Pancreas (tissue), 10 donors: ENCODE results near the gene SLC43A2. TPM values are rescaled to one million over a fixed set of nuclear protein-coding genes. Genes with fewer than 3 reads are reported as not detected.
A peak's percentile ranks its signal among the peaks of the same experiment; 100 is the strongest.
"Not testable (repeated sequence)": the region's sequence is repeated elsewhere in the genome, so short reads cannot be mapped to it uniquely, and the experiment has no call there.

Experiments used
- ATAC-seq, 4 donors: fragments of 200-7000 bp; cut with Tn5 transposase; one replicate each; pipeline versions ENCODE4 v1.8.0 to v1.9.1; 2020; ENCODE audit warnings: mild to moderate bottlenecking in 4 of 4, moderate library complexity in 4 of 4
- DNase-seq, 6 donors: peaks; one replicate each; pipeline ENCODE4 v3.0.0-alpha.2; 2020
- FAIRE-seq: peaks from 2 replicates; lab custom pipeline; 2012; peaks lifted over from hg19 to GRCh38; lab: Jason Lieb, UNC
- H3K27ac ChIP-seq, 4 donors: fragments of 200-600 bp; sonication (generic); 1 replicate in 3 of 4; 2 replicates in 1 of 4; pipeline versions ENCODE4 v1.5.0 to v1.8.0; 2020
- H3K27me3 ChIP-seq, 4 donors: fragments of 200-600 bp; one replicate each; pipeline ENCODE4 v1.8.0; 2021
- H3K36me3 ChIP-seq, 3 donors: fragments of 200-600 bp; sonication (generic) in 1 of 3; one replicate each; pipeline versions ENCODE4 v1.5.0 to v1.8.0; 2020 to 2021
- H3K4me1 ChIP-seq, 3 donors: fragments of 200-600 bp; one replicate each; pipeline ENCODE4 v1.8.0; 2021
- H3K4me3 ChIP-seq, 4 donors: fragments of 200-600 bp; sonication (generic) in 2 of 4; one replicate each; pipeline versions ENCODE4 v1.5.0 to v1.8.0; 2020 to 2021
- H3K9me3 ChIP-seq, 4 donors: fragments of 200-600 bp; one replicate each; pipeline ENCODE4 v1.8.0; 2021
- WGBS, 2 donors: extraction: QIAGEN DNeasy Blood & Tissue Kit; methylation state at CpG; one replicate each; pipeline ENCODE4 v1.1.7; 2013; 5-methylcytosine and 5-hydroxymethylcytosine counted together
- intact Hi-C, 3 donors: fragments of 100-400 bp; cut with DNase I; formaldehyde crosslinking; loops; one replicate each; pipeline versions ENCODE4 v1.11.1 to v1.14.2; 2022
- polyA plus RNA-seq, 2 donors: library from polyadenylated mRNA; stranded (reverse); fragments of 200-250 nt; gene quantifications; one replicate each; pipeline ENCODE4 v1.2.3, GENCODE V29; 2013
- total RNA-seq, 6 donors: library from RNA; stranded (reverse); fragmentation: NEBNext Ultra II Directional in 4 of 6; extraction: Animal tissue kit (Norgen Biotek cat#: 25700) in 4 of 6; gene quantifications; one replicate each; pipeline versions ENCODE4 v1.2.1 to v1.2.4, GENCODE V29; 2021 to 2023
- TF ChIP-seq, protein P1 (sequence below), 4 donors: fragments of 200-600 bp; sonication (generic) in 3 of 4; IDR thresholded peaks; one replicate each; pipeline versions ENCODE4 v1.5.0 to v1.8.0; 2021; ENCODE audit warnings: antibody characterized with exemption in 4 of 4
- donor health status: healthy with polysubstance abuse.
- donor health status: DM: no; HTN: no; CAD: no; lungs with moderate emphysema.
- donor health status: DM: no; HTN: no; CAD: no.
- donor health status: control.
- donor health status: control.
- donor health status: Bipolar disorder and iron deficiency.
- donor health status: DM: yes; HTN: yes; CAD: no.
- donor health status: DM: no; HTN: no; CAD: no.
- donor health status: DM: no; HTN: no; CAD: no.
- donor health status: DM: yes; HTN: yes; CAD: no.

Gene SLC43A2
- total RNA-seq (10 to 100 TPM in 3 of 6 donors, 1 to 10 TPM in 3; 2.6 to 14.5 (median 7.3) TPM), polyA plus RNA-seq (10 to 100 TPM in 1 of 2 donors, 1 to 10 TPM in 1; 9.7 to 10.1 TPM)

GRCh38 chr17:1627982-1628855, at the start of gene SLC43A2:
SLC43A2 (minus strand) TSS chr17:1628834; CDS start chr17:1627874, 960 bp downstream.
- FAIRE-seq (no peak), DNase-seq (peak; percentile 71 to 93 (median 82)), ATAC-seq (peak; percentile 85 to 91 (median 90))
- intact Hi-C loops, result no loop called here
- 0 to 1% methylated on average over 81 to 95 of the region's 95 CpGs for WGBS, 2 donors
- Histone ChIP-seq H3K4me1 (peaks cover 0 to 5% (median 4%) of the 10 kb centered on the region in 3 donors), H3K9me3 (no peaks in the 10 kb centered on the region), H3K27me3 (no peaks in the 10 kb centered on the region), H3K4me3 (peak within 1 kb of the TSS; percentile 44 to 93 (median 70)), H3K36me3 (no peaks in the 10 kb centered on the region), H3K27ac (peak within 1 kb of the TSS; percentile 67 to 98 (median 88))
- TF ChIP-seq, protein P1, sequence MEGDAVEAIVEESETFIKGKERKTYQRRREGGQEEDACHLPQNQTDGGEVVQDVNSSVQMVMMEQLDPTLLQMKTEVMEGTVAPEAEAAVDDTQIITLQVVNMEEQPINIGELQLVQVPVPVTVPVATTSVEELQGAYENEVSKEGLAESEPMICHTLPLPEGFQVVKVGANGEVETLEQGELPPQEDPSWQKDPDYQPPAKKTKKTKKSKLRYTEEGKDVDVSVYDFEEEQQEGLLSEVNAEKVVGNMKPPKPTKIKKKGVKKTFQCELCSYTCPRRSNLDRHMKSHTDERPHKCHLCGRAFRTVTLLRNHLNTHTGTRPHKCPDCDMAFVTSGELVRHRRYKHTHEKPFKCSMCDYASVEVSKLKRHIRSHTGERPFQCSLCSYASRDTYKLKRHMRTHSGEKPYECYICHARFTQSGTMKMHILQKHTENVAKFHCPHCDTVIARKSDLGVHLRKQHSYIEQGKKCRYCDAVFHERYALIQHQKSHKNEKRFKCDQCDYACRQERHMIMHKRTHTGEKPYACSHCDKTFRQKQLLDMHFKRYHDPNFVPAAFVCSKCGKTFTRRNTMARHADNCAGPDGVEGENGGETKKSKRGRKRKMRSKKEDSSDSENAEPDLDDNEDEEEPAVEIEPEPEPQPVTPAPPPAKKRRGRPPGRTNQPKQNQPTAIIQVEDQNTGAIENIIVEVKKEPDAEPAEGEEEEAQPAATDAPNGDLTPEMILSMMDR (IDR thresholded peaks at IDR 0.05), result no peak

DNA sequence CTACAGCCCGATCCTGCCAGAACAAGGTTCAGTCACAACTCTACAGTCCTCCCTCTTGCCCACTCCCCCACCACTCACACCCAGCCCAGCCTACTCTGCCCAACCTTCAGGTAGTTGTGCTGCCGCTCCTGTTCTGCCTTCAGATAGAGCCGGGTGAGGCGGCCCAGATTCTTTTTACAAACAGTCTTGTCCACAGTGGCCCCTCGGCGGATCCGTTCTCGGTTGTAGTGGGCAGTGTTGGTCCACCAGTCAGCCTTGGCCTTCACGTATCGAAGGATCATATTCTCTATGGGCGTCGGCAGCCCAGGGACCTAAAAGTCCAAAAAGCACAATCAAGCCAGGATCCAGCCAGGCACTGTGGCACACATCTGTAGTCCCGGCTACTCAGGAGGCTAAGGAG, 47.8 kb upstream of the SLC43A2 start:
- H3K27me3 ChIP-seq, result no peaks in the 10 kb centered on the region
- H3K9me3 ChIP-seq, result no peaks in the 10 kb centered on the region
- H3K4me3 ChIP-seq, result no peak overlapping the region
- no peak overlapping the region for H3K27ac ChIP-seq
- DNase-seq (no peak), FAIRE-seq (no peak), ATAC-seq (no peak)
- TF ChIP-seq, protein P1 (IDR thresholded peaks at IDR 0.05), result no peak
- H3K4me1 ChIP-seq, result no peaks in the 10 kb centered on the region
- 90 to 96% methylated on average over 13 of the region's 13 CpGs for WGBS, 2 donors
- intact Hi-C loops, result no loop called here
- H3K36me3 ChIP-seq, result peaks cover 29 to 97% (median 88%) of the 10 kb centered on the region in 3 donors

- Histone ChIP-seq H3K27ac (no peak overlapping the region), H3K4me3 (no peak overlapping the region), H3K4me1 (no peaks in the 10 kb centered on the region), H3K36me3 (peaks cover 29 to 84% (median 69%) of the 10 kb centered on the region in 3 donors), H3K27me3 (no peaks in the 10 kb centered on the region), H3K9me3 (no peaks in the 10 kb centered on the region)
- no peak for ATAC-seq
- intact Hi-C loops, result no loop called here
- WGBS, 2 donors, result 92 to 93% methylated on average over 26 of the region's 26 CpGs
- DNase-seq, result no peak
- no peak for FAIRE-seq
- TF ChIP-seq, protein P1 (IDR thresholded peaks at IDR 0.05), result no peak
These were observed 44.6 kb upstream of the SLC43A2 start for GRCh38 chr17:1673041-1673785.

DNA sequence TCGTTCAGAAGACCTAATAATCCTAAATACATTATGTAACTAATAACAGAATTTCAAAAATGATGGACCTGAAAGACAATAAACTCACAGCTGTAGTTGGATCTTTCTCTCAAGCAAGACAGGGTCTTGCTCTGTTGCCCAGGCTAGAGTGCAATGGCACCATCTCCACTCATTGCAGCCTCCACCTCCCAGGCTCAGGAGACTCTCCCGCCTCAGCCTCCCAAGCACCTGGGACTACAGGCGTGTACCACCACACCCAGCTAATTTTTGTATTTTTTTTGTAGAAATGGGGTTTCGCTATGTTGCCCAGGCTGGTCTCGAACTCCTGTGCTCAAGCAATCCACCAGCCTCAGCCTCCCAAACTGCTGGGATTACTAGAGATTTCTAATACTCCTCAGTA, 35.3 kb upstream of the SLC43A2 start:
- intact Hi-C loops, ATAC-seq, H3K4me1 ChIP-seq, H3K4me3 ChIP-seq, H3K27ac ChIP-seq, FAIRE-seq, H3K27me3 ChIP-seq, H3K9me3 ChIP-seq: not testable (repeated sequence)
- 90 to 92% methylated on average over 5 of the region's 5 CpGs for WGBS, 2 donors
- peak in 1 of 6 donors; percentile 8 for DNase-seq
- peaks cover 14 to 59% (median 42%) of the 10 kb centered on the region in 3 donors for H3K36me3 ChIP-seq

DNA sequence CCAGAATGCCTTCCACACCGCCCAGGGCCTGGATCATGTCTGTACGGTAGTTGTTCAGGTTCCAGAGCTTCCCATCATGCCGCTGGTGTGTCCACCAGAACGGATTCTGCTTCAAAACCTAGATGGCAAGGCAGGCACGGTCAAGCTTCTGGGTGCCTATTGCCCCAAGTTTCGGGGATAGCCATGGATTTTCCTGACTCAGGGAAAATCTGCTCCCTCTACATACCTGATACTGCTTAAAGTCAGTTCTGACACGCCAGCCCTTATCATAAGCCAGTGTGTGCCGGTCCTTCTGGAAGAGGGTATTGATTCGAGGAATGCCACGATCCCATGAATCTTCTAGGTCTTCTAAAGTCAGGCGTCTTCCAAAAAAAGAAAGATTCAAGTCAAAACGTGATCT, 32.4 kb upstream of the SLC43A2 start:
- no peaks in the 10 kb centered on the region for H3K27me3 ChIP-seq
- H3K27ac ChIP-seq, result no peak overlapping the region
- no peaks in the 10 kb centered on the region for H3K4me1 ChIP-seq
- no peaks in the 10 kb centered on the region for H3K9me3 ChIP-seq
- no peak overlapping the region for H3K4me3 ChIP-seq
- DNase-seq (no peak), ATAC-seq (no peak), FAIRE-seq (no peak)
- 90 to 92% methylated on average over 12 of the region's 12 CpGs for WGBS, 2 donors
- peaks cover 23 to 79% (median 66%) of the 10 kb centered on the region in 3 donors for H3K36me3 ChIP-seq
- intact Hi-C loops, result no loop called here
- TF ChIP-seq, protein P1 (IDR thresholded peaks at IDR 0.05), result no peak
